SK-N-SH treated with all-trans-retinoic acid at 6 μM for 48 hours (cell line): ENCODE data around the gene MIA2.
"Not testable (repeated sequence)": the region's sequence is repeated elsewhere in the genome, so short reads cannot be mapped to it uniquely, and the experiment has no call there.

Experiments used
- ATAC-seq: fragments of 200-7000 bp; cut with Tn5 transposase; 3 replicates; pipeline ENCODE4 v1.9.1; 2020; ENCODE audit warnings: mild to moderate bottlenecking, moderate library complexity
- BACH2 ChIP-seq: fragments of 250-450 bp; sonication (Bioruptor Pico); IDR thresholded peaks from 2 replicates; pipeline ENCODE4 v1.9.0; 2021; ENCODE audit warnings: mild to moderate bottlenecking, borderline replicate concordance
- CREB5 ChIP-seq: fragments of 250-450 bp; sonication (Bioruptor Pico); IDR thresholded peaks from 2 replicates; pipeline ENCODE4 v1.5.1; 2020; ENCODE audit warnings: low read depth, mild to moderate bottlenecking, moderate library complexity
- CSDC2 ChIP-seq: fragments of 250-450 bp; sonication (Bioruptor Pico); IDR thresholded peaks from 2 replicates; pipeline ENCODE4 v1.5.0; 2020; ENCODE audit warnings: mild to moderate bottlenecking, moderate library complexity
- ESRRG ChIP-seq: fragments of 250-450 bp; sonication (Bioruptor Pico); IDR thresholded peaks from 2 replicates; pipeline ENCODE4 v1.6.1; 2021; ENCODE audit warnings: mild to moderate bottlenecking
- GLIS3 ChIP-seq: fragments of 250-450 bp; sonication (Bioruptor Pico); IDR thresholded peaks from 2 replicates; pipeline ENCODE4 v1.5.0; 2020; ENCODE audit warnings: mild to moderate bottlenecking, moderate library complexity
- ISL1 ChIP-seq: fragments of 250-450 bp; sonication (Bioruptor Pico); IDR thresholded peaks from 2 replicates; pipeline ENCODE4 v2.1.2; 2022; ENCODE audit warnings: mild to moderate bottlenecking, moderate library complexity
- OSR1 ChIP-seq: fragments of 250-450 bp; sonication (Bioruptor Pico); IDR thresholded peaks from 2 replicates; pipeline ENCODE4 v1.8.0; 2022; ENCODE audit warnings: moderate library complexity, mild to moderate bottlenecking, inconsistent platforms
- PATZ1 ChIP-seq: fragments of 250-450 bp; sonication (Bioruptor Pico); IDR thresholded peaks from 2 replicates; pipeline ENCODE4 v1.8.0; 2020; ENCODE audit warnings: mild to moderate bottlenecking, moderate library complexity, borderline replicate concordance
- POU6F1 ChIP-seq: fragments of 250-450 bp; sonication (Bioruptor Pico); IDR thresholded peaks from 2 replicates; pipeline ENCODE4 v1.8.0; 2021; ENCODE audit warnings: low read depth, mild to moderate bottlenecking, moderate library complexity, borderline replicate concordance
- PPARA ChIP-seq: fragments of 250-450 bp; sonication (Bioruptor Pico); IDR thresholded peaks from 2 replicates; pipeline ENCODE4 v1.5.0; 2020; ENCODE audit warnings: mild to moderate bottlenecking, borderline replicate concordance
- SNAI2 ChIP-seq: fragments of 250-450 bp; sonication (Bioruptor Pico); IDR thresholded peaks from 2 replicates; pipeline ENCODE4 v1.5.0; 2020; ENCODE audit warnings: mild to moderate bottlenecking, moderate library complexity
- TCF4 ChIP-seq: fragments of 250-450 bp; sonication (Bioruptor Pico); IDR thresholded peaks from 2 replicates; pipeline ENCODE4 v1.8.0; 2021; ENCODE audit warnings: mild to moderate bottlenecking, moderate library complexity, borderline replicate concordance
- TOX ChIP-seq: fragments of 250-450 bp; sonication (Bioruptor Pico); IDR thresholded peaks from 2 replicates; pipeline ENCODE4 v1.8.0; 2021; ENCODE audit warnings: mild to moderate bottlenecking, moderate library complexity, borderline replicate concordance
- TSHZ2 ChIP-seq: fragments of 250-450 bp; sonication (Bioruptor Pico); IDR thresholded peaks from 2 replicates; pipeline ENCODE4 v1.5.0; 2020; ENCODE audit warnings: mild to moderate bottlenecking, moderate library complexity
- ZC3H10 ChIP-seq: fragments of 250-450 bp; sonication (Bioruptor Pico); IDR thresholded peaks from 2 replicates; pipeline ENCODE4 v1.5.1; 2021; ENCODE audit warnings: mild to moderate bottlenecking, moderate library complexity
- ZFP3 ChIP-seq: fragments of 250-450 bp; sonication (Bioruptor Pico); IDR thresholded peaks from 2 replicates; pipeline ENCODE4 v1.5.0; 2020; ENCODE audit warnings: mild to moderate bottlenecking, moderate library complexity
- ZFP30 ChIP-seq: fragments of 450-650 bp; formaldehyde crosslinking; IDR thresholded peaks from 2 replicates; pipeline ENCODE4 v1.5.0; 2022; ENCODE audit warnings: mild to moderate bottlenecking, moderate library complexity
- ZNF565 ChIP-seq: fragments of 450-650 bp; formaldehyde crosslinking; conservative IDR thresholded peaks from 2 replicates; pipeline ENCODE4 v1.5.0; 2020; ENCODE audit warnings: low read depth, mild to moderate bottlenecking, moderate library complexity
- ZNF8 ChIP-seq: fragments of 450-650 bp; formaldehyde crosslinking; IDR thresholded peaks from 2 replicates; pipeline ENCODE4 v1.5.0; 2020; ENCODE audit warnings: mild to moderate bottlenecking, moderate library complexity
- TF ChIP-seq, protein P1 (sequence below): fragments of 250-450 bp; sonication (Bioruptor Pico); IDR thresholded peaks from 2 replicates; pipeline ENCODE4 v1.5.1; 2021; ENCODE audit warnings: mild to moderate bottlenecking, moderate library complexity

MIA2 gene

DNA sequence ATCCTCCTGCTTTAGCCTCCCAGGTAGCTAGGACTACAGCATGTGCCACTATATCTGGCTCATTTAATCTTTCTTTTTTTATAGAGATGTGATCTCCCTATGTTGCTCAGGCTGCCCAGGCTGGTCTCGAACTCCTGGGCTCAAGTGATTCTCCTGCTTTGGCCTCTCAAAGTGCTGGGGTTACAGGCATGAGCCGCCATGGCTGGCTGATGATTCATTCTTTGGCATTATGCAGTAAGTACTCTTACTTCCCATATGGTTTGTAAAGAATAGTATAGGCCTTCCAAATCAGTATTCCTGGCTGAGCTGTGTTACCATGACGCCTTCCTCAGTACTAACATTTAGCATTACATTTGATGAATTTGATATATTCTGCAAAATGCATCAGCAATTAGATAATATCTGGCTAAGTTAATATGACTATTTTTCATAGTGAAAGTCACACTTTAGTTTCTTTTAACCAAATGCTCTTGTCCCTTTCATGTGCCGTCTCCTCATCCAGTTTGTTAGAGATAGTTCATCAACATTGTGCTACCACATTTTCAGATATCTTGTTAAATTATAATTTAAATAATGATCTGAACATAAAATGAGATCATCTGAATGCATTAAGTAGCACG, 3.2 kb upstream of the MIA2 start:
- ATAC-seq, result no peak
- TF ChIP-seq, protein P1, sequence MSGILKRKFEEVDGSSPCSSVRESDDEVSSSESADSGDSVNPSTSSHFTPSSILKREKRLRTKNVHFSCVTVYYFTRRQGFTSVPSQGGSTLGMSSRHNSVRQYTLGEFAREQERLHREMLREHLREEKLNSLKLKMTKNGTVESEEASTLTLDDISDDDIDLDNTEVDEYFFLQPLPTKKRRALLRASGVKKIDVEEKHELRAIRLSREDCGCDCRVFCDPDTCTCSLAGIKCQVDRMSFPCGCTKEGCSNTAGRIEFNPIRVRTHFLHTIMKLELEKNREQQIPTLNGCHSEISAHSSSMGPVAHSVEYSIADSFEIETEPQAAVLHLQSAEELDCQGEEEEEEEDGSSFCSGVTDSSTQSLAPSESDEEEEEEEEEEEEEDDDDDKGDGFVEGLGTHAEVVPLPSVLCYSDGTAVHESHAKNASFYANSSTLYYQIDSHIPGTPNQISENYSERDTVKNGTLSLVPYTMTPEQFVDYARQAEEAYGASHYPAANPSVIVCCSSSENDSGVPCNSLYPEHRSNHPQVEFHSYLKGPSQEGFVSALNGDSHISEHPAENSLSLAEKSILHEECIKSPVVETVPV, result no peak
- no peak for TF ChIP-seq TOX (CRISPR knock-in tag)
- TF ChIP-seq TSHZ2 (CRISPR knock-in tag), result no peak
- no peak for TF ChIP-seq ZFP3 (CRISPR knock-in tag)
- no peak for TF ChIP-seq ZNF8 (CRISPR knock-in tag)
- TF ChIP-seq SNAI2 (CRISPR knock-in tag), result no peak
- no peak for TF ChIP-seq CSDC2 (CRISPR knock-in tag)
- TF ChIP-seq ZC3H10 (CRISPR knock-in tag), result no peak
- no peak for TF ChIP-seq PATZ1 (CRISPR knock-in tag)
- TF ChIP-seq PPARA, result no peak
- no peak for TF ChIP-seq TCF4 (CRISPR knock-in tag)
- TF ChIP-seq OSR1 (CRISPR knock-in tag), result no peak
- no peak for TF ChIP-seq GLIS3
- TF ChIP-seq ZNF565 (CRISPR knock-in tag), result no peak
- no peak for TF ChIP-seq POU6F1 (CRISPR knock-in tag)
- no peak for TF ChIP-seq BACH2 (CRISPR knock-in tag)

DNA sequence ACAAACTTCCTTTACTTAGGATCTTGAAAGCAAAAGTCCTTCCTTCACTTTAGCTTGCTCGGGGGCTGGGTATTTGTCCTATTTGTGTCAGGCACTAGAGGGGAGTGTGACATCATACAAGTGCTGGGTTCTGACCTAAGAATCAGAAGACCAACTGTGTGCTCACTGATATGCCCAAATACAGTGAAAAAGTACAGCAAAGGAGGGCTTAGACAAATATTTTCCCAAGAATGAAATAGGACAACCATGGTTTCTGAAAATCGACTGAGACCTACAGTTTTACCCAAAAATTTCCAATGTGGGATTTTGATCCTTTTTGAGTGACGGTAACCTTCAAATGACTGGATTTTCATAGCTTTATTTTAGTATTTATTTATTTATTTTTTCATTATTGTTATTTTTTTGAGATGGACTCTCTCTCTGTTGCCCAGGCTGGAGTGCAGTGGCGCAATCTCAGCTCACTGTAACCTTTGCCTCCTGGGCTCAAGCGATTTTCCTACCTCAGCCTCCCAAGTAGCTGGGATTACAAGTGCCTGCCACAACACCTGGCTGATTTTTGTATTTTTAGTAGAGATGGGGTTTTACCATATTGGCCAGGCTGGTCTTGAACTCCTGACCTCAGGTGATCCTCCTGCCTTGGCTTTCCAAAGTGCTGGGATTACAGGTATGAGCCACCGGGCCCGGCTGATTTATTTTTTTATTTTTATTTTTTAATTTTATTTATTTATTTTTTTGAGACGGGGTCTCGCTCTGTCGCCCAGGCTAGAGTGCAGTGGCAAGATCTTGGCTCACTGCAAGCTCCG, 1.8 kb upstream of the MIA2 start:
- ATAC-seq, result peak; percentile 77

GRCh38 chr14:39232554-39233415, 930 bp upstream of the MIA2 start:
- TF ChIP-seq PPARA, result no peak
- TF ChIP-seq GLIS3, result no peak
- no peak for TF ChIP-seq ZNF8 (CRISPR knock-in tag)
- no peak for TF ChIP-seq POU6F1 (CRISPR knock-in tag)
- TF ChIP-seq ZC3H10 (CRISPR knock-in tag), result no peak
- TF ChIP-seq ISL1 (CRISPR knock-in tag), result no peak
- TF ChIP-seq PATZ1 (CRISPR knock-in tag), result no peak
- TF ChIP-seq ESRRG (CRISPR knock-in tag), result no peak
- TF ChIP-seq ZFP30 (CRISPR knock-in tag), result no peak
- TF ChIP-seq TCF4 (CRISPR knock-in tag), result no peak
- no peak for TF ChIP-seq CREB5
- TF ChIP-seq ZFP3 (CRISPR knock-in tag), result no peak
- no peak for TF ChIP-seq SNAI2 (CRISPR knock-in tag)
- ATAC-seq, result no peak

GRCh38 chr14:39234986-39235385, 1.3 kb downstream of the MIA2 start:
- ATAC-seq, result not testable (repeated sequence)

GRCh38 chr14:39235466-39235865, 1.8 kb downstream of the MIA2 start:
- not testable (repeated sequence) for ATAC-seq
